BJ (cell line): ENCODE results near the gene GAPVD1. TPM values are rescaled to one million over a fixed set of nuclear protein-coding genes. Genes with fewer than 3 reads are reported as not detected.

Source experiments
- CTCF ChIA-PET: fragments of 350-600 bp; formaldehyde crosslinking; extraction: SDS; loops from one replicate; lab custom pipeline; 2021; ENCODE audit warnings: antibody characterized with exemption, inconsistent platforms; lab: Yijun Ruan, JAX
- POLR2A ChIA-PET: fragments of 300-600 bp; sonication (Branson Sonifier 250); formaldehyde crosslinking; extraction: SDS; loops from one replicate; lab custom pipeline; 2021; ENCODE audit warnings: antibody characterized with exemption; lab: Charles Lee
- DNase-seq: peaks from one replicate; pipeline ENCODE4 v3.0.0-alpha.2; 2011; ENCODE audit warnings: low read depth
- H3K27me3 ChIP-seq: 2 replicates; pipeline ENCODE4 v1.6.0; 2011; ENCODE audit warnings: low read length; ENCODE audit not compliant: control insufficient read depth, insufficient read depth
- H3K36me3 ChIP-seq: 2 replicates; pipeline ENCODE4 v1.5.1; 2011; ENCODE audit warnings: low read length; ENCODE audit not compliant: control insufficient read depth, insufficient read depth
- H3K4me3 ChIP-seq: 2 replicates; pipeline ENCODE4 v1.5.1; 2011; ENCODE audit warnings: low read depth, mild to moderate bottlenecking, control low read depth, low read length
- CTCF ChIP-seq: IDR thresholded peaks from 2 replicates; pipeline ENCODE4 v1.5.1; 2011; ENCODE audit warnings: low read depth, mild to moderate bottlenecking, control low read depth, inconsistent platforms, low read length, moderate library complexity; ENCODE audit not compliant: insufficient read depth
- polyA plus RNA-seq: library from polyadenylated mRNA; depleted of rRNA; stranded (reverse); fragments of >200 nt; gene quantifications from 2 replicates; pipeline ENCODE4 v1.2.3, GENCODE V29; 2011

Gene GAPVD1
- polyA plus RNA-seq, 1 experiment = 11.6 TPM

GRCh38 chr9:125378778-125379177 lies 117.2 kb downstream of the GAPVD1 start:
- Histone ChIP-seq H3K4me3 (no peak overlapping the region), H3K27me3 (peaks cover 7% of the 10 kb centered on the region), H3K36me3 (no peaks in the 10 kb centered on the region)
- CTCF ChIA-PET = interaction anchor here (0.6 to 1.0 kb wide), 2 partner anchors 231 to 1113 kb away, joined by 3 to 4 read pairs; no protein-coding TSS in a partner anchor
- DNase-seq = no peak
- POLR2A ChIA-PET = no interaction called here
- TF ChIP-seq CTCF = no peak

GRCh38 chr9:125379208-125379607 lies 117.6 kb downstream of the GAPVD1 start:
- no peak for DNase-seq
- Histone ChIP-seq H3K27me3 (peaks cover 7% of the 10 kb centered on the region), H3K36me3 (no peaks in the 10 kb centered on the region), H3K4me3 (no peak overlapping the region)
- CTCF ChIA-PET = interaction anchor here (1.3 kb wide), 1 partner anchor 526 kb away, joined by 3 read pairs; the partner anchor contains the start of gene WDR38
- no peak for TF ChIP-seq CTCF
- POLR2A ChIA-PET = no interaction called here

- ChIA-PET POLR2A (no interaction called here), CTCF (interaction anchor here (1.3 kb wide), 2 partner anchors 527 to 609 kb away, joined by 3 read pairs; partner anchors contain the start of genes NR6A1 and WDR38)
- Histone ChIP-seq H3K4me3 (no peak overlapping the region), H3K27me3 (peaks cover 7% of the 10 kb centered on the region), H3K36me3 (no peaks in the 10 kb centered on the region)
- no peak for DNase-seq
- TF ChIP-seq CTCF = no peak
Measured at GRCh38 chr9:125380406-125380805, 118.8 kb downstream of the GAPVD1 start.

- Histone ChIP-seq H3K36me3 (no peaks in the 10 kb centered on the region), H3K4me3 (no peak overlapping the region), H3K27me3 (peaks cover 5% of the 10 kb centered on the region; the same call in 1 of the 2 replicates)
- no peak for TF ChIP-seq CTCF
- POLR2A ChIA-PET = interaction anchor here (1.0 kb wide), 1 partner anchor 116 kb away, joined by 3 read pairs; no protein-coding TSS in a partner anchor
- CTCF ChIA-PET = interaction anchor here (0.9 to 1.2 kb wide), 2 partner anchors 15 to 20 kb away, joined by 3 to 4 read pairs; no protein-coding TSS in a partner anchor
- no peak for DNase-seq
Measured at GRCh38 chr9:125387861-125388524, 126.4 kb downstream of the GAPVD1 start.

- H3K4me3 ChIP-seq = no peak overlapping the region
- no peaks in the 10 kb centered on the region for H3K36me3 ChIP-seq
- H3K27me3 ChIP-seq = peaks cover 5% of the 10 kb centered on the region; the same call in 1 of the 2 replicates
- no peak for TF ChIP-seq CTCF
- DNase-seq = no peak
- ChIA-PET POLR2A (no interaction called here), CTCF (interaction anchor here (0.6 kb wide), 2 partner anchors 862 to 1068 kb away, joined by 3 to 4 read pairs; no protein-coding TSS in a partner anchor)
Measured at GRCh38 chr9:125388978-125389377, 127.4 kb downstream of the GAPVD1 start.
